GM18505 (cell line): ENCODE results near the gene GNB2.

Source experiments
- ATAC-seq: cut with Tn5 transposase; IDR thresholded peaks from one replicate; pipeline ENCODE4 v1.9.1; 2021; ENCODE audit not compliant: unreplicated experiment
- POLR2A ChIP-seq: IDR thresholded peaks from 4 replicates; pipeline ENCODE4 v1.6.1; 2011; ENCODE audit warnings: borderline replicate concordance; ENCODE audit not compliant: insufficient read depth, insufficient read length; ENCODE audit errors: extremely low read depth

Gene GNB2

DNA sequence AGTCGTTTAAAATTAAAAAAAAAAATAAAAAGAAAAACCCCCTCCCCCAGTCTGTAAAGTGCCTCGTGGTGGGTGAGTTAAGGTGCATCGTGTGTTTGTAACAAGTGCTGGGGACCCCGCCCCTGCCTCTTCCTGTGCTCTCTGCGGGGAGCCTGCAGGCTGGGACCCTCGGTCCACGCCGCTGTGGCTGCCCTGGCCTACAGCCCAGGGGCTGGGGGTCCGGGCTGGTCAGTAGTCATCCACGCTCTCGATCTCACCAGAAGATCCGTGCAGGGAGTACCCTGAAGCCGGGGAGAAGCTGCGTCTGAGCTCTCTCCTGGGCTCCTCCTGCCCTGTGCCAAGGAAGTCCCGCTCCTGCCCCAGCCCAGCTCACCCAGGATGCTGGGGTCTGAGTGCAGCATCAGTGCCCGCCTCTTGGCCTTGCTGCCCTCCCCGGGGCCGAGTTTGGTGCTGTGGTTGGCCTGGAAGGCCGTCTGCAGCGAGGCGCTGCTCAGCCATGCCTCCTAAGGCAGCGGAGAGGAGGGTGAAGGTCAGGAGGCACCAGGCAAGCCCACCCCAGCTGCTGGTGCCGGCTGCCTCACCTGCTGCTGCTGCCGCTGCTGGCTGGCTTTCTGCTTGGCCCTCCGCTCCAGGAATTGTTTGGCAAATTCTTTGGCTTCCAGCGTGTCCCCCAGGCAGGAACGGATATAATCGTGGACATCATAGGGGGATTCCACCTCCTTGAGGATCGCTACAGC, 8.1 kb downstream of the GNB2 start:
- no peak for ATAC-seq
- TF ChIP-seq POLR2A, result no peak

DNA sequence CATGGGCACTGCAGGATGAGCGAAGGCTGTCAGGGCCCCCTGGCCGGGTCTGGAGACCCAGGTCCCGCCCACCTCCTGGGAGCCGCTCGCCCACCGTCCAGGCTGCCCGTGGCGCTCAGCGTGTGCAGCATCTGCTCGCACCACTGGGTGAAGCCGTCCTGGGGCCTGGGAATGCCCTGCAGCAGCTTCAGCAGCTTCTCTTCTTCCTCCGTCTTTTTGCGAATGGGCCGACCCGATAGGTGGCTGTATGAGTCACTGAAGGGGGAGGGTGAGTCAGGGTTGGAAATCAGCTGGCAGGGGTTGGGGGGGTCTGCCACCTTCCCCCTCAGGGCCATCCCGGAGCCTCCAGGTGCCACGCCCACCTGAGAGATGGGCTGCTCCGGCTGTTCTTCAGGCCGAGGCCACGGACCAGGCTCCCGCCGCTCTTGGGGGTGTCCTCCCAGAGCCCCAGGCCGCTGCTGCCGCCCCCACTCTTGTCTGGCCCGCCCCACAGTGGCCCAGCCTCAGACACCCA, 8.7 kb downstream of the GNB2 start:
- ATAC-seq, result no peak
- no peak for TF ChIP-seq POLR2A

DNA sequence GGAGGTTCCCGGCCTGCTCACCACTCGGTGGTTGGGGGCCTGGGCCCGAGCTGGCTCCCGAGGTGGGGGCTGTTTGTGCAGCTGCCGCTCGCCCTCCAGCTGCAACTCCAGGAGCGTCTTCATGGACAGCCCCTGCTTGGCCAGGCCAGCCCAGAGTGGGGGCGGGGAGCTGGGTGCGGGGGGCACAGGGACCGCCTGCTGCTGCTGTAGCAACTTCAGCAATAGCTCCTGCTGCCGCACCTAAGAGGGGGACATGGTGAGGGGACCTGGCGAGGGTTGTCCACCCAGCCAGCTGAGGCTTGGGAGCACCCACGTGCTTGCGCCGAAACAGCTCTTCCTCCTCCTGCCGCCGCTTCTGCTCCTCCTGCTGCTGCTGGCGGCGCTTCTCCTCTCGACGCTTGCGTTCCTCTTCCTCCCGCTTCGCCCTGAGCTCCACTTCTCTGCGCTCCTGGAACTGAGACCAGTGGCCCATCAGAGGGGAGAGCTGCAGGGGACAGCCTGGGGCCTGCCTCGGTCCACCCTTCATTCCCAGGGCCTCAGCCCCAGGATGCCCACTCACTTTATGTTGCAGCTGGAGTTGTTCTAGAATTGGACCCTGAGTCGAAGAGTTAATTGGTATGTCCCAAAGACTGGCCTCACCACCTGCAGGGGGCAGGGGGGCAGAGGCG, 9.6 kb downstream of the GNB2 start:
- no peak for ATAC-seq

DNA sequence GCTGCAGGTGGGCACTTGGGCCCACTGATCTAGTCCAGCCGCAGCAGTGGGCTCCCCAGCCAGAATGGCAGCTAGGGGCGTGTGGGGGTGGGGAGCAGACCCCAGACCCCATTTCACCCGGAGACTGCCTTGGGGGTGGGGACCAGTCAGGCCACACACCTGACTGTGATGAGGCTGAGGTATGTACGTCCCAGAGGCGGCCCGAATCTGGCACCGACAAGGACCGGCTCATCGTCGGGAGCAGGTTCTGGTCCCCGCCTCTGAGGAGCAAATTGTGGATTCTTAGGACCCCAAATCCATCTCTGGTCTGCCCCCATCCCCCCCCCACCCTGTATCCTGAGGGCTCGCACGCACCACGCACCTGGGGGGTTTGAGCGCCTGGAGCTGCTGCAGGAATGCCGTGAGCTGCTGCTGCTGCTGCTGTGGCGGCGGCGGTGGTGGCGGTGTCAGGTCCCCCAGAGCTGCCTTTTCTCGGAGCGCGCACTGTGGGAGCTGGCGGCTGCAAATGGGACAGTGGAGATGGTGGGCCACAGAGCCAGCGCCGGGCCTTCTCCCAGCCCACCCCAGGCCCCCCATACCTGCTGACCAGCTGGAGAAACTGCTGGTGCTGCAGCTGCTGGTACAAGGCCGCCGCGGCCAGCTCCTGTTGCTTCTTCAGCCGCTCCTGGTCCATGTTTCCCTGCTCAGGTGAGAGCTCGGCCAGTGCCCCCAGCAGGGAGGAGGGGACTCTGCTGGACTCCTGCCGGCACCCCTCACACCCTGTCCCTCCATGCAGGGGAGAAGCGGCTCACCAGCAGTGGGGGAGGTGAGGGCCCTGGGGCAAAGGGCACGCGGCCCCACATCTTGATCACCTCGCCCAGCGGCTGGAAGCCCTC, 10.4 kb downstream of the GNB2 start:
- no peak for TF ChIP-seq POLR2A
- no peak for ATAC-seq

More for the DNA sequence above, 9.6 kb downstream of the GNB2 start:
- TF ChIP-seq POLR2A, result no peak

DNA sequence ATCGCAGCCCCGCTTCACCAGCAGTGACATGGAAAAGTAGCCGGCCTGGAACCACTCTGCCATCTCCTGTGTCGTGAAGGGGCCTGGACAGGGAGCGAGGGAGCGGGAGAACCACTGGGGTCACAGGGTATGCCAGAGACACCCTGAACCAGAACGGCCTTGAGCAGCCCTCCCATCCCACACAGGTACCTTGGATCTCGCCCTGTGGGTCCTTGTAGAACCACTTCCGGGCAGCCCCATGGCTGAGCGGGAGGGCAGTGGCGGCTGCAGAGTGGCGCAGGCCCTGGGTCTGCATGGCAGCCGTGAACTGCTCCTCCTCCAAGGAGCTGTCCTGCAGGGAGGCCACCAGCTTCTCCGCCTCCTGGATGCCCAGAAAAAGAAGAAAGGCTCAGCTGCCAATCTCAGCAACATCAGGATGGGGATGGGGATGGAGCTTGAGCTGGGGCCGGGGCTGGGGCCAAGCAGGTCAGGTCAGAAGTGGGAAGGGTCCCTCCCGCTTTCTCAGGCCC, 11.0 kb downstream of the GNB2 start:
- no peak for TF ChIP-seq POLR2A
- no peak for ATAC-seq

DNA sequence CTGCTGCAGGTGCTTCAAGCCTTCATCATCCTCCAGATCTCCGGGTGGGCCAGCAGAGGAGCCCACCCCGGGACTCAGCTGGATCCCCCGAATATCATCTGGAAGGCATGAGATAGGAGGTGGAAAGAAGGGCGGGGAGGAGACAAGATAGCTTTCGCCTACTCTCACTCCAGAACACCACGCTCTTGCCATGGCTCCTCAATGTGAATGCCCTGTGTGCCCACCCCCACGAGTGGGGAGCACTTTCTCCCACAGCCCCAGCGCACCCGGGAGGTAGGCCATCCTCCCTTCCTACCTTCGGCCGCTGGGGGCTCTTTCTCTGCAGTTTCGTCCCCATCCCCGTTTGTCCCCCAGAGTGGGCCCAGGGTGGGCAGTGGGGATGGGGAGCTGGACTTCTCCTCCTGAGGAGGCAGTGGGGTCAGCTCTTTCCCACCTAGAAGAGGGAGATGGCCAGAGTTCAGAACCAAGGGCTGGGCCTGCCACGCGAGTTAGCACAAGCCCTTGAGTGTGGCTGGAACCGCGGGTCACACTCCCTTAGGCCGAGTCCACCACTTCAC, 11.6 kb downstream of the GNB2 start:
- no peak for TF ChIP-seq POLR2A
- ATAC-seq, result no peak

DNA sequence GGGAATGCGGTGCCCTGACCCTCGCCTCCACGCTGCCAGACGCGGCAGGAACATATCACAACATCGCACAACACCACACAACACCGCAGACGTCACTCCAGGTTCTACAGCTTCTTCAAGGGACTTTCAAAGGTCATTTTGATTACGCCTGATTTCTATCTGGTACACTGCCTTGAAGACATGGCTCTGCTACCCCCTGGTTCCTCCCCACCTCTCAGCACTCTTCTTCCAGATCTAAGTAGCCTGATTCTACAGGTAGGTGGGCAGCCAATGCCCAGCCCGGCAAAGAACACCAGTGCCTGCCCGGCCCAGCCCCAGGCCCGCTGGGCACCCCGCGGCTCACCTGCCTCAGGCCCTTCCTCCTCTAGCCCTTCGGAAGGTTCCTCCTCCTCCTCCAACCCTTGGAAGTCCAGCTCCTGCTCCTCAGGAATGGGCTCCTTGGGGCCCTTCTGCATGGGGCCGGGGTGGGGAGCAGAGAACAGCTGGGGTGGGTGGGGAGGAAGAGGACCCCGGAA, 12.1 kb downstream of the GNB2 start:
- ATAC-seq, result no peak
- no peak for TF ChIP-seq POLR2A

DNA sequence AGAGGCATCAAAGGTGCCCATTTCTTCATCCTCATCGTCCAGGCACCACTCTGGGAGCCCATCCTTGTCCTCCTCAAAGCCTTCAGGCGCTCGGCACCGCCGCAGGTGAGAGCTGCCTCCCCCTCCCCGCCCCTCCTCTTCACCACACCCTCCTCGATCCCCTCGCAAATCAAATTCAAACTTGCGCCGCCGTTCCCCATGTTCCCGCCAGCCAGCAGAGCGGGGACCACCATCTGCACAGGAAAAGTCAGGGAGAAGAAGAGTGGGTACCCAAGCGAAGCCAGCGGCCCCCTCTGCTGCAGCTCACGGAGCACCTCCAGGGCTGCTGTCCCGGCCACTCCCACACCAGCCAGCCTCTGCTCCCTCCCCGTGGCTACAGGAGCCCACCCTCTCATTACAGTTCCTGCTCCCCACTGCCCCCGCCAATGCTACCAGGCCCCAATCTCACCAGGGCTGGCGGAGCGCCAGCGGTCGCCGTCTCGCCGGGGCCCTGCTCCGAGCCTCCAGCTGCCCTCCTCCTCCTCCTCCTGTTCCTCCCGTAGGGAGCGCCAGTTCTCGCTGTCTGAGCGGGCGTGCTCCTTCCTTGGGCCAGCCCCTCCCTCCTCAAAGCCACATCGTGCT, 12.8 kb downstream of the GNB2 start:
- TF ChIP-seq POLR2A, result no peak
- ATAC-seq, result no peak

DNA sequence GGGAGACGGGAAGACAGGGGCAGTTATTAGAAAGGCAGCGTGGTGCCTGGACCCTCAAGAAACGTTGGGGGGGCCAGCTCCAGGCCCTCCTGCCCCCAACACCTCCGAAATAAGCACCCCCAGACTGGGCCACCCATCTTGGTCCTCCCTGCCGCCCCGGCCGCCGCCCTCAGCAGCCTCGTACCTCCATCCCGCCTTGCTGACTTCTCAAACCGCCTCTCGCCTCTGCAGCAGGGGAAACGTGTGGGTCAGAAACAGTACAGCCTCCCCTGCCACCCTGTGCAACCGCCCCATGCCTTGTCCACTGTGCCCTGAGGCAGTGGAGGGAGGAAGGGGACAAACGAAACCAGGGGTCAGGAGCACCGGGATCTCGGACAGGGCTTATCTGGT, 13.3 kb downstream of the GNB2 start:
- no peak for TF ChIP-seq POLR2A
- no peak for ATAC-seq

DNA sequence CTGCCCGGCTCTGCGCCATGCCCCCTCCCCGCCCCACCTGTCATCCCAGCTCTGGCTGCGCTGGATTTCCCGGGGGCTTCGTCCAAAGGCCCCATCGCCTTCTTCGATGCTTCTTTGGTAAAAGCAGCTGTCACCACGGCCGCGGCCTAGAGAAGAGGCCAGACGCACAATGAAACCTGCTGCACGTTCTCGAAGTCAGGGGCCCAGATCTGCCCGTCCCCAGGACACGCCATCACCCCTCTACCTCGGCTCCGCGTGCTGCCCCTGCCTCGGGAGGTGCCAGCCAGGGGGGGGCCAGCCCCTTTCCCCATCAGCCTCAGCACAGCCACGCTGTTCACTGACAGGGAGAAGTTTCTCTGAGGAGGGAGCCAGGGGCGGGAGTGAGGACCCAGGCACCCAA, 13.7 kb downstream of the GNB2 start:
- no peak for ATAC-seq
- no peak for TF ChIP-seq POLR2A

DNA sequence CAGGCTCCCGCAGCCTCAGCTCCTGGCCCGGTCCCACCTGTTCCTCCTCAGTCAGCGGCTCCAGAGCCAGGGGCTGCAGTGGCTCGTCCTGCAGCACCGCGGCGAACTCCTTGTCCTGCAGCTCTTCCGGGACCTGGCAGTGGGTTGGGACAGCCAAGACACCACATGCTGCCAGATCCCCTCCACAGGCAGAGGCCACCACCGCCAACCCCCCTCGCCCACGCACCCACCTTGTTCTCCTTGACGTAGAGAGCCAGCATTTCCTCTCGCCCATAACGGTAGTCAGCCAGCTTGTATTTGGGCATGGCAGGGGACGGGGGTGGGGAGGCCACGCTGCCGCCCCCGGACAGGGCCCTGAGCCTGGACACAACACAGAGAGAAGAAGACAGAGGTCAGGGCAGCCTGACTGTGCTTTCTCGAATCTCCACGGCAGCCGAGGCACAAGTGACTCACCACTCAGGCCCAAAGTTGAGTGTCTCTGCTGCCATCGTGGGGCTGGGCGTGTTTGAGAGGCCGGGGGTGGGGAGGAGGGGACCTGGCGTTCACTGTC, 14.3 kb downstream of the GNB2 start:
- no peak for TF ChIP-seq POLR2A
- no peak for ATAC-seq

DNA sequence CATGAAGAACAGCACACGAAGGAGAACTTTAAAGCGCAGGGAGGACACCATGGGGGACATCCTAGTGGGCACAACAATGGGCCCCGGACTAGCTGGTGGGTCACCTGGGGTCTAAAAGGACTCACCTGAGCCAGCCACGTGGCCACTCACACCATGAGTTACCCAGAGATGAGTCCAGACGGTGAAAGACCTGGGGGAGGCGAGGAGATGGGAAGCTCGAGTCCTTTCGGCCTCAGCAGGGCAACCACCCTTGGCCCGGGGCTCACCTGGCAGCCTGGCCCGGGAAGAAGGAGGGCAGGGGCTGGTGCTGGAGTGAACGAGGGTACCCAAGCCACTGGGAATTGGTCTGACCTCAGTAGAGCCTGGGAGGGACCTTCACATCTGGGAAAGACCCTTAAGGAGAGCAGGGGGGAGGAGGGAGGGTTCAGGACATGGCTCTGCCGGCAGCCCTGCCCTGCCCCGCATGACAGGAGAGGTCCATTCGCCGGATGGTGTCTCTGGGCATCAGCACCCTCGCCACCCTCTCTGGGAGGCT, 14.9 kb downstream of the GNB2 start:
- ATAC-seq, result no peak
- TF ChIP-seq POLR2A, result no peak

DNA sequence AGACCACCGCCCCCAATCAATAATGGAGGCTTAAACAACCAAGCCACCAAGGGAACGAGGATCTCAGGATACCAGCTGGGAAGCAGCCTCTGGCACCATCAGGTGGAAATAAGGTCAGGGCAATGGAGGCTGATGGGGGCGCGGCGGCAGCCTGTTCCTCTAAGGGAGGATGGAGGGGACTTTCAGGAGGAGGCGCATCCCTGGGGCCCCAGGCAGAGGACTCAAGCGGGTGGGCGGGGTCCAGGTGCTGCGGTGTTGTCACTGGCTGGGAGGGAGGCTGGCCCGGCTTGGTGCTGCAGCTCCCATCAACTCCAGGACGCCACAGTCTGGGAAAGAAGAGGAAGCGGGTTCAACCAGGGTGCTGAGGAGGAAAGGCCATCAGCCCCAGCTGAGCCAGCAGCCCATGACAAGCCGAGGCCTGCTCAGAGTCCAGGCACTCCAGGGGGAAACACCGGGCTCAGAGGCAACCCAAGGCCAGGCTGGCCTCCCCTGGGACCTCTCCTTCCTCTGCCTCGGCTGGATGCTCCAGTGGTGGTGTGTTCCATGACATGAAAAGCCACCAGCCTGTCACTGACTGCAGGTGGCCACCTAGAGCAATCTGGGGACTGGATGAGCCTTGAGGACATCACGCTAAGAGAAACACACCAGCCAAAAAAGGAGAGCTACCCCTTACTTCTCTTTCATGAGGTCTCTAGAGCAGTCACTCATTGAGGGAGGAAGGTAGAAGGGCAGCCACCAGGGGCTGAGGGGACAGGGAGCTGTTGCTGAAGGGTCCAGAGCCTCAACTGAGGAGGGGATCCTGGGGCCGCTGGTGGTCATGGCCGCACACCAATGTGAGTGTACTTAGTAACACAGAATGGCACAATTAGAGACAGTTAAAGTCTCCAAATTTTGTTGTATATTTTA, 15.9 kb downstream of the GNB2 start:
- TF ChIP-seq POLR2A, result no peak
- no peak for ATAC-seq
